GM21526 (cell line): ENCODE data around the gene MC1R.

Experiments
- ATAC-seq: cut with Tn5 transposase; IDR thresholded peaks from one replicate; pipeline ENCODE4 v1.9.1; 2021; ENCODE audit warnings: moderate library complexity; ENCODE audit not compliant: unreplicated experiment, low FRiP score

The MC1R gene

DNA sequence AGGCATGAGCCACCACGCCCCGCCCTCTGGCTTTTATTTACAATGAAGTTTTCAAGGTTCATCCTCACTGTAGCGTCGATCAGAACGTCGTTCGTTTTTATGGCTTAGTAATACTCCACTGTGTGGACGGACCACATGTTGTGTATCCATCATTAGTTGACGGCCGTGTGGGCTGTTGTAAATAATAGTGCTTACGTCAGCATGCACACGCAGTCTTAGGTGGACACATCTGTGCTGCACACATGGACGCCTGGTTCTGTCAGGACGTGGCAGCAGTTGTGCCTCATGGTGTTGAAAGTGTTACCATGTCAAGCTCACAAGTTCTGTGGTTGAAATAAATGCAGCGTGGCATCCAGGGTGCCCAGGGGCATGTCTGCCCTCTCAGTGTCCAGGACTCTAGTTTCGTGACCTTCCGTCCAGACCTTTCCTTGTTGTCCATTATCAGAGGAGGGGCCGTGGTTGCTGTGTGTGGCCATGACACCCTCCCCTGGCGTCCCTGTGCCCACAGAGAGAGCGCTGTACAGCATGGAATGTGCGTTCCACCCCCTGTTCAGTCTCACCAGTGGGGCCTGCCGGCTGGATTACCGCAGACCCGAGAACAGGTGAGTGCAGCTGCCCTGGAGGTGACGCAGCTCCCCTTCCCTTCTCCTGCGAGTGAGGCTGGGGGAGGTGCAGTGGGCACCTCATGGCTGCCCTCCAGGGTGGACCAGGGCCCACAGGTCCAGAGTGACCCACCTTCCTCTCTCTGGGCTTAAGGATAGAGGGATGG lies 23.0 kb upstream of the MC1R start:
- ATAC-seq = no peak

GRCh38 chr16:89897204-89897603 lies 21.5 kb upstream of the MC1R start:
- no peak for ATAC-seq

DNA sequence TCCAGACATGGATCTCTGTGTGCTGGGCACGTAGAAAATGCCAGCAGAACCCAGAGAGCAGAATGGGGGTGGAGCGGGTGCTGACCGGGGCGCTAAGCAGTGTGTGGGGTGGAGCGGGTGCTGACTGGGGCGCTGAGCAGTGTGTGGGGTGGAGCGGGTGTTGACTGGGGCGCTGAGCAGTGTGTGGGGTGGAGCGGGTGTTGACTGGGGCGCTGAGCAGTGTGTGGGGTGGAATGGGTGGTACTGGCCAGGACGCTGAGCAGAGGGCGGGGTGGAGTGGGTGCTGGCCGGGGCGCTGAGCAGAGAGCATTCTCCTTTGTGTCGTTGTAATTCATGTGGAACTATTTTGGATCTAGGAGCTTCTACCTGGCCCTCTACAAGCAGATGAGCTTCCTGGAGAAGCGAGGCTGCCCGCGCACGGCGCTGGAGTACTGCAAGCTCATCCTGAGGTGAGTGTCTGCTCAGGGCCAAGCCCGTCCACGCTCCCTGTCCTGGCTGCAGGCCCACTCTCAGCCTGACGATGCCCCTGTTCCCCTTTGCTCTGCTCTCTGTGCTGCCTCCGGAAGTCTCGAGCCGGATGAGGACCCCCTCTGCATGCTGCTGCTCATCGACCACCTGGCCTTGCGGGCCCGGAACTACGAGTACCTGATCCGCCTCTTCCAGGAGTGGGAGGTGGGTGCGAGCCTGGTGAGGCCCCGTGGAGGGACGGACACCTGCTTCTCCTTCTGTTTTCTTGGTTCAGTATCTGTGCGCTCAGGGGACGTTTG lies 20.3 kb upstream of the MC1R start:
- no peak for ATAC-seq

GRCh38 chr16:89899879-89900481 lies 18.7 kb upstream of the MC1R start:
- ATAC-seq = no peak

DNA sequence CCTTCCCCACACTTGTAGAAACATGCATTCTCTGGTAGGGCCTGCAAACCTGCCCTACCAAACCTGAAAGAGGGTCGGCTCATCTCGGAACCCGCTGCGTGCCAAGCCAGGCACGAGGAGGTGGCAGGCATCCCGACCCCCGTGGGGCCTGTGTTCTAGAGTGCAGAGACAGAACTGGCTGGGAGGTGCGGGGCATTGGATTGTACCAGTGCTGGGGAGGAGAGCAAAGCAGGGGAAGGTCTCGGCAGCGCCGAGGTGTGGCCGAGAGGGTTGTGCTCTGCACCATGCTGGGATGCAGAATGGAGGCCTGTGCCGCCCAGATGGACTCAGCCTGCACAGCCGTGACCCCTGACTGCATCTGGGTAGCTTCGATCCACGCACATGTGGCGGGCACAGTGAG lies 17.8 kb upstream of the MC1R start:
- ATAC-seq = no peak

- no peak for ATAC-seq
Observed at GRCh38 chr16:89902980-89903379, 15.7 kb upstream of the MC1R start.

DNA sequence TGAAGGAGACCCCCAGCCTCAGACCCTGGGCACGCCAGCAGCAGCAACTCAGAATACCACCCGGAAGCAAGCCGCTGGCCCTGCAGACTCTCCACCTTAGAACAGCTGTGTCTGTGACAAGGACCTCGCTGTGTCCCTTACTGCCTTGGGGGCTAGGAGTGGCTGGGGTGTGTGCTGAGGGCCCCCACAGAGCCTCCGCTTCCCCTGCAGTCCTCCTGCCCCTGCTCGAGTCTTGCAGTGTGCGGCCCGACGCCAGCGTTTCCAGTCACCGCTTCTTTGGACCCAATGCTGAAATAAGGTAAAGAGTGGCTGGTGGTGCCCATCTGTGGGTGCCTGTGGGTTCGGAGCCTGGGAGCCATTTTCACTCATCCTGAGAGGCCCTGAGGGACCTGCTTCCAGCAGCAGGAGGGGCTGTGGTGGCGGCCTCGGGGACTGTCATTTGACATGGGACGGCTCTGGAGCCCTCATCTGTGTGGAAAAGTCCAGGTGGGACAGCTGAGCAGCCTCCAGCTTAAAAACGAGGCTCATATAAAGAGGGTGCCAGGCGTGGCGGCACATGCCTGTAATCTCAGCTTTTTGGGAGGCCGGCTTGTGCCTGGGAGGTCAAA lies 14.7 kb upstream of the MC1R start:
- no peak for ATAC-seq

- ATAC-seq = no peak
Observed at GRCh38 chr16:89904606-89905510, 13.8 kb upstream of the MC1R start.

GRCh38 chr16:89905511-89906139 lies 13.0 kb upstream of the MC1R start:
- ATAC-seq = no peak

- ATAC-seq = no peak
Observed at GRCh38 chr16:89906140-89907025, 12.3 kb upstream of the MC1R start.

DNA sequence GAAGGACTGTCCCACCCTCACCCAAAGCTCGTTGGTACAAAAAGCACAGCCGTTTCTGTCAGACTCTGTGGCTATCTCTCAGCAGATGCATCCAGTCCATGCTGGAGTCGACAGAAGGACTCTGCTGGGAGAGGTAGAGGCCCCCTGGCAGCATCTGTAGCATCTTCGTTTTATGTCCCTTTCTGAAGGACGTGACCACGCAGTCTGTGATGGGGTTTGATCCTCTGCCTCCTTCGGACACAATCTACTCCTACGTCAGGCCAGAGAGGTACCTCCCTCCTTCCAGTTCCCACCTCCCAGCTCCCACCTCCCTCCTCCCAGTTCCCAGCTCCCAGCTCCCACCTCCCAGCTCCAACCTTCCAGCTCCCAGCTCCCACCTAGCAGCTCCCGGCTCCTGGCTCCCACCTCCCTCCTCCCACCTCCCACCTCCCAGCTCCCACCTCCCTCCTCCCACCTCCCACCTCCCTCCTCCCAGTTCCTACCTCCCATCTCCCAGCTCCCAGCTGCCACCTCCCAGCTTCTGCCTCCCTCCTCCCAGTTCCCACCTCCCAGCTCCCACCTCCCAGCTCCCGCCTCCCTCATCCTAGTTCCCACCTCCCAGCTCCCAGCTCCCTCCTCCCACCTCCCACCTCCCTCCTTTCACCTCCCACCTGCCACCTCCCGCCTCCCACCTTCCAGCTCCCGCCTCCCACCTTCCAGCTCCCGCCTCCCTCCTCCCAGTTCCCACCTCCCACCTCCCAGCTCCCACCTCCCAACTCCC lies 11.4 kb upstream of the MC1R start:
- ATAC-seq = no peak

DNA sequence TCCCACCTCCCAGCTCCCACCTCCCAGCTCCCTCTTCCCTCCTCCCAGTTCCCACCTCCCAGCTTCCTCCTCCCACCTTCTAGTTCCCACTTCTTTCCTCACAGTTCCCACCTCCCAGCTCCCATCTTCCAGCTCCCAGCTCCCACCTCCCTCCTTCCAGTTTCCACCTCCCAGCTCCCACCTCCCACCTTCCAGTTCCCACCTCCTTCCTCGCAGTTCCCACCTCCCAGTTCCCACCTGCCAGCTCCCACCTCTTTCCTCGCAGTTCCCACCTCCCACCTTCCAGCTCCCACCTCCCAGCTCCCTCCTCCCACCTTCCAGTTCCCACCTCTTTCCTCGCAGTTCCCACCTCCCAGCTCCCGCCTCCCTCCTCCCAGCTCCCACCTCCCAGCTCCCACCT lies 10.4 kb upstream of the MC1R start:
- no peak for ATAC-seq

DNA sequence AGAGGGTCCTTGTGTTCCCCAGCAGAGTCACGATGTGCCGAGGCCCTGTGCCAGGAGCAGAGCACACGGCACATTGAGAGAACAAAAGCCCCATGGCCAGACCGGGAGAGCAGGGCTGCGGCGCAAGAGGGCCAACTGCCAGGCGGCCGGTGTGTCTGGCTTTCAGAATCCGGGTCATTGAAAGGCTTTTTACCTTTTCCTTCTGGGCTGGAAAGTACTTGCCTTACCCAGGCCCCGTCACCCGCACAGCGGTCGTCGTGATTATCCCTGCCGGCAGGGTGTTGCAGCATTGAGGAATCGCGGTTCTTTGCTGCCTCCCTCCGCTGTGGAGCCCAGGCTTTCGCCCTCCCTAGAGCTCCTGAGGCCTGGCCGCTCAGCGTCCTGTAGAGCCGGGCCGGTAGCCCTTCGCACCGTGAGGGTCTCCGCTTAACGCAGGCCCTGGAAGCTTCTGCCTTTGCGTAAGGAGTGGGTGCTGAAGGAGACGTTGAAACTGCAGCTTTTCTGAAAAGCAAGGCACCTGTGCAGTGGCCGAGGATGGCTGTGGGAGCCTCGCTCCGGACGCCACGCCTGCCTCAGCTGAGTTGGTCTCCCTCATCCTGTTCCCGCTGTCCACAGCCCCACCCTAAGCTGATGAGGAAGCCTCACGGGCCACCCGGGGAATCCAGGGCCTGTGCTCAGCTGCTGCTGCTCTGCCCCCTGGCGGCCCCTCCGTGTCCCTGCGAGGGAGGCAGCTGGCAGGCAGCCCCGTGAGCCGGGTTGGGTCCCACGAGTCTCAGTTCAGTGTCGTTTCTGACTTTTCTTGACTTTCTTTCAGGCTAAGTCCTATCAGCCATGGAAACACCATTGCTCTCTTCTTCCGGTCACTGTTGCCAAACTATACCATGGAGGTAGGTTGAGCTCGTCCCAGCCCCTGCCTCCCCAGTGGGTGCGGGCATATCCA lies 8.6 kb upstream of the MC1R start:
- ATAC-seq = peak; percentile 63

DNA sequence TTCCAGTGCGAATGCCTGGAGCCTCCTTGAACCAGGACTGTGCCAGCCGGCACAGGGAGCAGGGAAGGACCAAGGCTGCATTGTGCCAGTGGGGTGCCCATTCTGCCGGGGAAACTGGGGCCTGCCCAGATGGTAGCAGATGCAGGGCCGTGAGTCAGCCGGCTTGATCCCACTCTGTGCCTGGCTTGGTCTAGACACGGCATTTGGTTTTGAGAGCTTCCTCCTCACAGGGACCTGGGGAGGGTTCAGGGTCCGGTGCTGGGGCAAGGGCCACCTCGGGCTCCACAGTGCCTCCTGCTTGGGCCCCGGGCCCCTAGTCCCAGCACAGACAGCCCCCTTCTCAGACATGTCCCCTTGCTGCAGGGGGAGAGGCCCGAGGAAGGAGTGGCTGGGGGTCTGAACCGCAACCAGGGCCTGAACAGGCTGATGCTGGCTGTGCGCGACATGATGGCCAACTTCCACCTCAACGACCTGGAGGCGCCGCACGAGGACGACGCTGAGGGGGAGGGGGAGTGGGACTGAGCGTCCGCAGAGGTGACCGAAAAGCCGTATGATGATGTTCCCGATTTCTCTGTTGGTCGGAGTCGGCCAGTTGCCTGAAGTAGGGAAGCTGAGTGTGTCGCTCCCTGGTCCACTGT lies 7.8 kb upstream of the MC1R start:
- ATAC-seq = no peak

DNA sequence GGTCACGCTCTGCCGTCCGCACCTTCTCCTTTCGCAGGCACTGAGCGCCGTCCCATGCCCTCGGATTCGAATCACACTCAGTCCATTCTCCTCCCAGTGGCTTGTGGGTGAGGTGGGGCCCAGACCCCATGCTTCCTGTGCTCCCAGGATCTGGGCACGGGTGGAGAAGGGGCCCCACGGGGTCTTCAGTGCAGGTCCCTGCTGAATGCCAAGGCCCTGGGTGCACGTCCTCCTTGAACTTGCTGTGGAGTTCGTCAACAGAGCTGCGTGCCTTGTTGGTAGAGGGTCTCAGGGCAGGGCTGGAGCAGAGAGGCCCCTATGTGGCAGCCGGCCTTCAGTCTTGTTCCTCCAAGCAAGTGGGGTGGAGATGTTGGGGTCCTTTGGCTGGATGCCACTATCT lies 7.3 kb upstream of the MC1R start:
- no peak for ATAC-seq

DNA sequence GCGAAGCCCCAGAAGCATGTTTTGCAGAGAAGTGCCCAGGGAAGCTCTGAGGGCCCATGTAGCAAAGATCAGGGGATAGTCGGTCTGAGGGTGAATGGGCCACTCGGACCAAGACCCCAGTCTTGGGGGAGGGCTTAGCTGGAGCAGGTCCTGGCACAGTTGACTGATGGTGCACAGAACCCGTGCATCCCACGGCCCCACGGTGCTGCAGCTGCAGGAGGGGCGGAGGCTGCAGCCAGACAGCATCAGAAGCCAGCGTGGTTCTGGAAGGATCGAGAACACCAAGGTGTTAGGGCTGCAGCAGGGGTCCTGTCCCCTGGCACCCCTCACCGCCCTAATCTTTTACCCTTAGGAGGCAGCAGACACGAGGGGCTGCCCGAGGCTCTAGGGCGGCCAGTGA lies 6.5 kb upstream of the MC1R start:
- ATAC-seq = no peak

DNA sequence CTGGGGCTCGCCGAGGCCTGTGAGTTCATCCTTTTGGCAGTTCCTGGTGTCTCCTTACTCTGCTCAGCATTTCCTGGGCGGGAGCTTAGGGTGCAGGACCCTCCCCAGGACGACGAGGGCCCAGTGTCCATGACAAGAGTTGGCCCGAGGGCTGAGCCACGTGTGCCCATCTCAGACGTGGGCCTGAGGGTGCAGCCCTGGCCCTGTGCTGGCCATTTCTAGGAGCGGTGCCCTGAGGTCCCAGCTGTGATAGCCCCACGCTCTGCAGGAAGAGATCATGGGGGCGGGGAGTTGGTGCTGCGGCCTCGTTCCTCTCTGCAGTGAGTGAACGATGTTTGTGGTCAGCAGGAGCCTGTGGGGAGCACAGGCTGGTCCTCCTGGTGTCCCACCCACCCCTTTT lies 6.0 kb upstream of the MC1R start:
- ATAC-seq = no peak
